ENCODE measurements around the gene ACSL1. TPM values are rescaled to one million over a fixed set of nuclear protein-coding genes. Genes with fewer than 3 reads are reported as not detected.
A peak's percentile ranks its signal among the peaks of the same experiment; 100 is the strongest.

ACSL1 gene
- total RNA-seq, 1 experiment from 2014 or later = 20.0 TPM

DNA sequence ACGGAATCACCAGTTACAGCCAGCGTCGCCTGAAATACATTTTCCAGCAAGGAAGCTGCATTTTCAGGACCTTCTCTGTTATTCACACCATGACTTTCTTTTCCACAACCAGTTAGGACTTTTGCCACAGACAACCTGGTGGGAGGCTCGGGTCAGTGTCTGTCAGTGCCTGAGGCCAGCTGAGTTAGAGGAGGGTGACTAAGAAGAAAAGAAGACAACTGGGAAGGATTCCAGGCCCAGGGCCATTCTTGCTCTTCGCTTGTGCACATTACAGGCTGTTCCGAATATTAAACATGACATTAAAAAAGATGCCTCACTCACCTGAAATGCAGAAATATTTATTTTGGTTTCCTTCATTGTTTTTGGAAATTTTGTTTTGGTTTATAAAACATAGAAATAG, 70.5 kb downstream of the ACSL1 start:
- H3K9me2 ChIP-seq (replicated peaks; ENCODE audit: low read length) = no peaks in the 10 kb centered on the region
- H3F3A ChIP-seq (ENCODE audit: low read length, unreplicated experiment) = no peaks in the 10 kb centered on the region
- no peak overlapping the region for H3K4me3 ChIP-seq (ENCODE audit: low read length)
- no peaks in the 10 kb centered on the region for H3K9me3 ChIP-seq (ENCODE audit: low read length)
- DNase-seq (peak; percentile 86), ATAC-seq (peak; percentile 97)
- no peaks in the 10 kb centered on the region for H4K20me1 ChIP-seq (ENCODE audit: low read length)
- intact Hi-C loops (cut with micrococcal nuclease) = no loop called here
- peak overlapping the region; percentile 27; the same call in 1 of the 2 replicates for H3K27ac ChIP-seq (ENCODE audit: low read length)
- peaks cover 18% of the 10 kb centered on the region for H3K4me1 ChIP-seq (ENCODE audit: insufficient read depth, low read length)
- CTCF ChIA-PET = no interaction called here
- H3K9ac ChIP-seq (ENCODE audit: low read length) = no peak overlapping the region
- H3K36me3 ChIP-seq (ENCODE audit: low read depth, low read length) = no peaks in the 10 kb centered on the region
- peak overlapping the region; percentile 53 for H3K4me2 ChIP-seq (ENCODE audit: low read length)
- no peak for TF ChIP-seq EZH2 (IDR thresholded peaks at IDR 0.05; ENCODE audit: low read length, unreplicated experiment)
- TF ChIP-seq, protein P1, sequence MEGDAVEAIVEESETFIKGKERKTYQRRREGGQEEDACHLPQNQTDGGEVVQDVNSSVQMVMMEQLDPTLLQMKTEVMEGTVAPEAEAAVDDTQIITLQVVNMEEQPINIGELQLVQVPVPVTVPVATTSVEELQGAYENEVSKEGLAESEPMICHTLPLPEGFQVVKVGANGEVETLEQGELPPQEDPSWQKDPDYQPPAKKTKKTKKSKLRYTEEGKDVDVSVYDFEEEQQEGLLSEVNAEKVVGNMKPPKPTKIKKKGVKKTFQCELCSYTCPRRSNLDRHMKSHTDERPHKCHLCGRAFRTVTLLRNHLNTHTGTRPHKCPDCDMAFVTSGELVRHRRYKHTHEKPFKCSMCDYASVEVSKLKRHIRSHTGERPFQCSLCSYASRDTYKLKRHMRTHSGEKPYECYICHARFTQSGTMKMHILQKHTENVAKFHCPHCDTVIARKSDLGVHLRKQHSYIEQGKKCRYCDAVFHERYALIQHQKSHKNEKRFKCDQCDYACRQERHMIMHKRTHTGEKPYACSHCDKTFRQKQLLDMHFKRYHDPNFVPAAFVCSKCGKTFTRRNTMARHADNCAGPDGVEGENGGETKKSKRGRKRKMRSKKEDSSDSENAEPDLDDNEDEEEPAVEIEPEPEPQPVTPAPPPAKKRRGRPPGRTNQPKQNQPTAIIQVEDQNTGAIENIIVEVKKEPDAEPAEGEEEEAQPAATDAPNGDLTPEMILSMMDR (conservative IDR thresholded peaks at IDR 0.05; ENCODE audit: low read depth, low read length) = no peak
- TF ChIP-seq EZH2phosphoT487 (IDR thresholded peaks at IDR 0.05; ENCODE audit: borderline replicate concordance, low read length) = no peak
- BruUV-seq (replicated peaks) = no TSS peak
- H2AFZ ChIP-seq (ENCODE audit: low read length) = no peak overlapping the region
- POLR2A ChIA-PET (ENCODE audit: unreplicated experiment) = no interaction called here
- no peaks in the 10 kb centered on the region for H3K79me2 ChIP-seq (ENCODE audit: low read length)
- H3K27me3 ChIP-seq (ENCODE audit: low read length) = no peaks in the 10 kb centered on the region

DNA sequence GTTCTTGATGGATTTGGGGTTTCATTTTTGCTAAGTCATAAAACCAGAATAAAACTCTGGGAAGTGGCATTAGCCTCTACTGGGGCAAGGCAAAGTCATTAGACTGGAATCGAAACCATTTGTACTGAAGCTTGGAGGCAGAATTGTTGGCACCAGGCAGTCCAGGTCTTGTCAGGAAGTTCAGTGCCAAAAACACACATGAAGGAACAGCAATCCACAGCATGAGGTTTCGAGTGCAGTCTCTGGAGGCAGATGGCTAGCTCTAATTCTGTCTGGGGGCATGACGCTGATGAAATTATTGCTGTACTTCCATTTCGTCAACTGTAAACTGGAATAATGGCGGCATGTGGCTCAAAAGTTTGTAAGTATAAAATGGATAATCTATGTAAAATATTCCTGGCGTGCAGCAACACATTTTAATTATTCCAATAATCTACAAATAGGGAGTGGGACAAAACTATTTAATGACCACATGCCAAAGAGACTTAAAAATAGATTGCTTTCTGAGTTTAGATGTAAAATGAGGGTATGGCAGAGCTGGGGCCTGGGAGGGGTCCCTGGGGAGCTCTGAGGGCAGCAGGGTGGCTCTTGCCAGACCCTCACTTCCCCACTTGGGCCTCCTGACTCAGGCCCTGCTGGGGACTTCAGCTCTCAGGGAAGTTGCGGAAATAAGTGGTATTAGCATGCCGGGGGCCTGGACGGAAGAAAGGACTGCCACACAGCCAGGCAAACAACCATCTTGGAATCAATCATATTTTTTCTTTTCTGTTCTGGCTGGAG, 73.1 kb downstream of the ACSL1 start:
- Histone ChIP-seq H3K9ac (ENCODE audit: low read length) (no peak overlapping the region), H3F3A (ENCODE audit: low read length, unreplicated experiment) (no peaks in the 10 kb centered on the region), H3K4me3 (ENCODE audit: low read length) (no peak overlapping the region), H4K20me1 (ENCODE audit: low read length) (no peaks in the 10 kb centered on the region), H3K79me2 (ENCODE audit: low read length) (no peaks in the 10 kb centered on the region), H3K27ac (ENCODE audit: low read length) (no peak overlapping the region), H3K36me3 (ENCODE audit: low read depth, low read length) (no peaks in the 10 kb centered on the region), H3K27me3 (ENCODE audit: low read length) (no peaks in the 10 kb centered on the region), H3K9me2 (replicated peaks; ENCODE audit: low read length) (no peaks in the 10 kb centered on the region), H3K4me2 (ENCODE audit: low read length) (no peak overlapping the region), H3K9me3 (ENCODE audit: low read length) (no peaks in the 10 kb centered on the region), H2AFZ (ENCODE audit: low read length) (no peak overlapping the region), H3K4me1 (ENCODE audit: insufficient read depth, low read length) (peaks cover 18% of the 10 kb centered on the region)
- DNase-seq (no peak), ATAC-seq (no peak)
- no TSS peak for BruUV-seq (replicated peaks)
- intact Hi-C loops (cut with micrococcal nuclease) = no loop called here
- ChIA-PET CTCF (no interaction called here), POLR2A (ENCODE audit: unreplicated experiment) (no interaction called here)
- no peak for TF ChIP-seq EZH2phosphoT487 (IDR thresholded peaks at IDR 0.05; ENCODE audit: borderline replicate concordance, low read length)
- TF ChIP-seq EZH2 (IDR thresholded peaks at IDR 0.05; ENCODE audit: low read length, unreplicated experiment) = no peak
- TF ChIP-seq, protein P1 (conservative IDR thresholded peaks at IDR 0.05; ENCODE audit: low read depth, low read length) = no peak

DNA sequence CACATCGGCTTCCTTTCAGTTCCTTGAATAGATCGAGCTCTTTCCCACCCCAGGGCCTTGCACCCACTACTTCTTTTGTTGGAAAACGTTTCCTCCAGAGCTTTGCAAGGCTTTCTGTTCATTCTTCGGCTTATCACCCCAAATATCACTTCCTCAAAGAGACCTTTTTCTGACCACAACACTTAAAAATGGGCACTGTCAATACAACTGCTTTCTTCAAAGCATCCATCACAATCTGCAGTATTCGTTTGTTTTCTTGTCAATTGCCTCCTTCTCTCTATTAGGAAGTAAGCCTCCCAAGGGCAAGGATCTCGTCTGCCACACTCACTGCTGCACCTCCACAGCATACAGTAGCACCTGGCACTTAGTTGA, 74.2 kb downstream of the ACSL1 start:
- H3K4me1 ChIP-seq (ENCODE audit: insufficient read depth, low read length) = peaks cover 29% of the 10 kb centered on the region
- H3K27me3 ChIP-seq (ENCODE audit: low read length) = no peaks in the 10 kb centered on the region
- POLR2A ChIA-PET (ENCODE audit: unreplicated experiment) = no interaction called here
- H3K9me3 ChIP-seq (ENCODE audit: low read length) = no peaks in the 10 kb centered on the region
- CTCF ChIA-PET = no interaction called here
- H3K27ac ChIP-seq (ENCODE audit: low read length) = no peak overlapping the region
- DNase-seq (no peak), ATAC-seq (no peak)
- H3K4me3 ChIP-seq (ENCODE audit: low read length) = no peak overlapping the region
- H3F3A ChIP-seq (ENCODE audit: low read length, unreplicated experiment) = no peaks in the 10 kb centered on the region
- TF ChIP-seq, protein P1 (conservative IDR thresholded peaks at IDR 0.05; ENCODE audit: low read depth, low read length) = no peak
- TF ChIP-seq EZH2phosphoT487 (IDR thresholded peaks at IDR 0.05; ENCODE audit: borderline replicate concordance, low read length) = no peak
- TF ChIP-seq EZH2 (IDR thresholded peaks at IDR 0.05; ENCODE audit: low read length, unreplicated experiment) = no peak
- H2AFZ ChIP-seq (ENCODE audit: low read length) = no peak overlapping the region
- no TSS peak for BruUV-seq (replicated peaks)
- H4K20me1 ChIP-seq (ENCODE audit: low read length) = no peaks in the 10 kb centered on the region
- H3K4me2 ChIP-seq (ENCODE audit: low read length) = no peak overlapping the region
- intact Hi-C loops (cut with micrococcal nuclease) = no loop called here
- H3K36me3 ChIP-seq (ENCODE audit: low read depth, low read length) = no peaks in the 10 kb centered on the region
- H3K9me2 ChIP-seq (replicated peaks; ENCODE audit: low read length) = no peaks in the 10 kb centered on the region
- no peaks in the 10 kb centered on the region for H3K79me2 ChIP-seq (ENCODE audit: low read length)
- no peak overlapping the region for H3K9ac ChIP-seq (ENCODE audit: low read length)
